NCI-H82 treated with DMSO at 0.1 percent for 48 hours (cell line): Measurements from ENCODE around the gene GTF2I.
"Not testable (repeated sequence)": the region's sequence is repeated elsewhere in the genome, so short reads cannot be mapped to it uniquely, and the experiment has no call there.

Source experiments
- DNase-seq: peaks from one replicate; lab custom pipeline; 2025; ENCODE audit not compliant: unreplicated experiment; lab: John Stamatoyannopoulos, UW

GTF2I gene

DNA sequence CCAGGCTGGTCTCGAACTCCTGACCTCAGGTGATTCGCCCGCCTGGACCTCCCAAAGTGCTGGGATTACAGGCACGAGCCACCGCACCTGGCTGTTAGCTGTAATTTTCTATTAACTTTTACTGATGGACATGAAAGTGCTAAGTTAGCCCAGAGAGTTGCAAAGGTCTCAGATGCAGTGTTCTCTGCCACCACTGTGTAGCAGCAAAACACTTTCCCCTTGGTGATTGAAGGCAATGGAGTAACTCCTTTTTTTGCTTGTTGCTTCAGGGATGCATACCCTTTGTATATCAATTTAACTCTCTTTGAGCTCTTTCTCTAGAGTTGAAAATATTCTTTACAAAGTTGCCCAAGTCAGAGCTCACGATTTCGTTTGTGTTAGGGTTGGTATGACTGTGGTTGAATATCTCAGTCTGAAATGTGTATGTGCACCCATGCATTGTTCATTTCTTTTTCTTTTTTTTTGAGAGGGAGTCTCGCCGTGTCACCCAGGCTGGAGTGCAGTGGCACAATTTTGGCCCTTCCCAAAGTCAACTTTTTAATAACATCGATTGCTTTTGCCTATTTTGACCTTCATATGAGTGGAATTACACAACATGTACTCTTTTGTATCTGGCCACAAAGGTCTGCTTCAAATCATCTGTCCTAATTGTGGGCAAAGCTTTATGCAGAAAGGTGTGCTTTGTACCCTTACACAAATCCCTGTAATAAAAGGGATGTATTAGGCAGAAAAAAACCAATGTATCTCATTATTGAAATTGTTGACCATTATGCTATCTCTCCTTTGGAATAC, 52.6 kb downstream of the GTF2I start:
- no peak for DNase-seq

DNA sequence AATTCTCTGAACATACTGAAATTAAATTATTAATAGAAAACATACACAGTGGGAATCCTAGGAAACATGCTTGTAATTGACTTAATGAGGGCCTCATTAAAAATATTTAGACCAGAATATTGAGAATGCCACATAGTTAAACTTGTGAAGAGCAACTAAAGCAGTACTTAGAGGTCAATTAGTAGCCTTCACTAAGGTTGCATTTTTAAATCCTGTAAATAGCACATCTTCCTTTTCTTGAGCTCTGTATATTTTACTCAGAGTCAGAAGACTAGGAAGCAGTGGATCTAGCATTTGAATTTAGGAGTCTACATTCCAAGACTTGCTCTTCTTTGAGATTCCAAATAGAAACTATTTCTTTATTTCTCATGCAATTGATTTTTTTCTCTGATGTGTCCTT, 56.0 kb downstream of the GTF2I start:
- no peak for DNase-seq

DNA sequence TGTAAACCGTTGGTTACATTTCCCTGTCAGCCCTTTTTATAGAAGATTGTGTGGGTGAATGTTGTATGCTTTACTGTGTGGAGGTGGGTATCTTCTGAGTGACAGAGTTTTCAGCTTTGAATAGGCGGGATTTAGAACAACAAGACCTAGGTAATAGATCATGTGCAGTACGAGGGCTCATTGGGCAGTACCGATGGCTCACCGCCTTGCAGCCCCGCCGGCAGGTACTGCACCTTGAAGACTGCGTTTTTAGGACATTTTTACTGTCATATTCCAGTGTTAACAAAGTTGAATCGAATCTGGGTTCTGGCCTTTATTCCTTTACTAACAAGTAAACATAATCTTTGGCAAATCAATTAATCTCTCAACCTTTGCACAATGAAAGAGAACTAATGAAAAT, 60.4 kb downstream of the GTF2I start:
- DNase-seq, result no peak

DNA sequence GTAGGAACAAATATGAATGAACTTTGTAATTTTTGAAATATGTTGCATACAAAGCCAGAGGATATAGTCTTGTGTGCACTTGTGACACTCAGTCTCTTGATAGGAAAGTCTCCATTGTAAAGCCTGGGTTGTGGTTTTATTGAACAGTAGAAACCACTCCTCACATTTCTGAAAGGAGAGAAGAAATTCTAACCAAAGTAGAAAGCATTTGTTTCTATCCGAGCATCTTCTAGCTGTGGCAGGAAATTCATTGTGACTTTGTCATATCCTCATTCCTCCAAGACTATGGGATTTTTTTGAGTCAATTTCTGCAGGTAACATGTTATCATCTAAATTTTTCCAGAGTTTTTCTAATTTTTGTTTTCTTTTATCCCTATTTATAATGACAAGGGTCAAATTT, 60.8 kb downstream of the GTF2I start:
- no peak for DNase-seq

DNA sequence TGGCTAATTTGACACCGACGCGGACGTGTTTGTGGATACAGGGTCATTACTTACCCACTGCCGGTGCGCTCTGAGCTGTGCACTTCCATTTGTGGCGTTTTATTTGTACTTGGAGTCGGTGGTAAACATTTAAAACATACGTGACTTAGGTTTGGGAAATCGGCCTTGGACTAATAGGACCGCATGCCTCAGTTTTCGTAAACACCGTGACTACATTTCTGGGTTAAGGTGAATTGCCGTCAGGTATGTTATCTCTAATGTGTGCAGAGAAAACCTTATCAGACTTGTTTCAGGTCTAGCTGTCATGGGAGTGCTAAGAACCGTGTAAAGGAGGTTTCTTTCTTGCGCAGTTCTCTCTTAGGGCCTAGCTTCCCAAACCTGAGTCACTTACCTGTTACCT, 64.6 kb downstream of the GTF2I start:
- DNase-seq, result no peak

DNA sequence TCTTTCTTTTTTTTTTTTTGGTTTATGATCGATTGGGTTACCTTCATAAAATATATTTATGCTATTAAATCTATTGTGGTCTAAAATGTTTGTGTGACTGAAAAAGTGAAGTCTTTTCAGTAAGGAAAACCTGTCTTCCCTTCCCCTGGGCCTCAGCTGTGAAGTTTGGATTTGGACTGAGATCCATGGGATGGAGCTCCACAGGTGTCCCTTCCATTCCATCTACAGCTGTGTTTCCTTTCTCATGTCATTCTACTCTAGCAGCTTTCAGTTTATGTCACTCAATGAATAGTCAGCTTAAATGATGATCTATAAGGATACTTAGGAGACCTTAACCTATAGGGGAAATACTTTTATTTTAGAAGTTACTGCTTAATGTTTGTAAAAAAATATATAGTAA, 68.3 kb downstream of the GTF2I start:
- DNase-seq, result no peak

DNA sequence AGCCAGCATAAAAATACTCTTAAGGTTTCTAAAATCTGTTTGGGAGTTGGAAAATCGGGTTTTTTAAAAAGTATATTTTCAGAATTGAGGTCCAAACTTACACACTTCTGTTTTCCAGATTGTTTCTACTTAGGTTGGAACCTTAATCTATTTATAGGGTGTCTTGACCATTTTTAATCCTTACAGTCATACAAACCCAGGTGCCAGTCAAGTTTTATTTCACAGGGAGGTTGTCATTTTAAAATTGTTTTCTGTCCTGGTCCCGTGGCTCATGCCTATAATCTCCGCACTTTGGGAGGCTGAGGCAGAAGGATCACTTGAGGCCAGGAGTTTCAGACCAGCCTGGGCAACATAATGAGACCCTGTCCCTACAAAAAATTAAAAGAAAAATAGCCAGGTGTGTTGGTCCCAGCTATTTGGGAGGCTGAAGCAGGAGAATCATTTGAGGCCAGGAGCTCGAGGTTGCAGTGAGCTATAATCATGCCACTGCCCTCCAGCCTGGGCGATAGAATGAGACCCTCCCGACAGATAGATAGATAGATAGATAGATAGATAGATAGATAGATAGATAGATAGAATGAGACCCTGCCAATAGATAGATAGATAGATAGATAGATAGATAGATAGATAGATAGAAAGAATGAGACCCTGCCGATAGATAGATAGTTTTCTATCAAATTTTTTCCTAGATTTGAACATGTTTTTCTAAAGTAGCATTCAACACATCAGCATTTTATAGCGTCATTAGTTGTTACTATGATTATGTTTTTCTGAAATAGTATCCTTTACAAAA, 69.0 kb downstream of the GTF2I start:
- no peak for DNase-seq

DNA sequence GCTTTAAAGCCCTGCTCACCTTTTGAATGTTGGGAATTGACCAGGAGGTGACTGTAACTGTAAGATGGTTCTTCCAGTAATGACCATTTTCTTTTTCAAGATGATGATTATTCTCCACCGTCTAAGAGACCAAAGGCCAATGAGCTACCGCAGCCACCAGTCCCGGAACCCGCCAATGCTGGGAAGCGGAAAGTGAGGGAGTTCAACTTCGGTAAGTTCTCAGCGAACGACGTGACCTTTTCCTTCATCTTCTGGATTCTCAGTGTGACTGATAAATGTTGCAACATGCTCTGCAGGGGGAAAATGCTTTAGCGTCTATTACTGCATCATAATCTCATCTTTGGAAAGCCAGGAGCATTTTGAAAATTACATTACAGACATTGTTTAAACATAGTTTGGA, 71.2 kb downstream of the GTF2I start:
- DNase-seq, result not testable (repeated sequence)

DNA sequence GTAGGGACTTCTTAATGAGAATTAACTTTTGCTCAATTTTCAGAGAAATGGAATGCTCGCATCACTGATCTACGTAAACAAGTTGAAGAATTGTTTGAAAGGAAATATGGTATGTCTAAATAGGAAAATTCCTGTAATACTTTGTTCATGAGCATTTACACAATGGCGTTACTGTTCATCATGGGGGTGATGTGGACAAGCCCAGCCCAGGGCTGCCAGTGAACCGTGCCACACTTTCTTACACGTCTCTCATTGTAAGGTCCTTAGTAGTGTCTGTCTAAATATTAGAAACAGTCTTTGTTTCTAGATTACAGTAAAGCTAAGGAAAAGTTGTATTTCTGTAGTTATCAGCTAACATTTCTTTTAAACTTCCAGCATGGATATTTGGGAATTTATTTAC, 72.7 kb downstream of the GTF2I start:
- not testable (repeated sequence) for DNase-seq

DNA sequence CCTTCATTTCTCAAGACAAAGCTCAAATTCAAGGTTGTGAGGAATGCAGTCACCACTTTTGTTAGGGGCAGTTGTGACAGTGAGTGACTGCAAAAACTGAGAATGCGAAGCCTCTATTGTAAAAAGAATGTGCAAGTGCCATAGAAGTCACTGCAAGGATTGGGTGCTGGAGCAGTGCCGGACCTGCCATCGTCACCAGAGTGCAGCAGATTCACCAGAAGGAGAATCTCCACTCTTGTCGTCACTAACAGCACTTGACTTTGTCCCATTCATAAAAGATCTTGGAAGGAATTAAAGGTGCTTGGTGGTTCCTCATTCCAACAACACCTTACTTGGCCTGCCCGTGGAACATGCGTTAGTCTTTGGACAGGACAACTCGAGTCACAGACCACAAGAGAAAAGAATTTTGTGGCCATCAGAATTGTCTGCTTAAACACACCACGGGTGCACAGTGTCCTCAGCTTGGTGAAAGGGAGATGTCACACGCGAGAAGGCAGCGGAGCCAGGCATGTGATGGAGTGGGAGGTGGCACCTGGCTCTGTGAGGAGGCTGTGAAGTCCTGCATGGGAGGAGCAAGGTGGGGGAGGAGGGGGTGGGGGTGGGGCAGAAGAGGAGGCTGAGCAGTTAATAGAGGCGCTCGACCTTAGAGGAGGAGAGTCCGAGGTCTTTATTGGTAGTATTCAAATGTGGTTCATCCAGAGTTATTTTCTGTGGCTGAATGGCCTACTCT, 82.6 kb downstream of the GTF2I start:
- not testable (repeated sequence) for DNase-seq

DNA sequence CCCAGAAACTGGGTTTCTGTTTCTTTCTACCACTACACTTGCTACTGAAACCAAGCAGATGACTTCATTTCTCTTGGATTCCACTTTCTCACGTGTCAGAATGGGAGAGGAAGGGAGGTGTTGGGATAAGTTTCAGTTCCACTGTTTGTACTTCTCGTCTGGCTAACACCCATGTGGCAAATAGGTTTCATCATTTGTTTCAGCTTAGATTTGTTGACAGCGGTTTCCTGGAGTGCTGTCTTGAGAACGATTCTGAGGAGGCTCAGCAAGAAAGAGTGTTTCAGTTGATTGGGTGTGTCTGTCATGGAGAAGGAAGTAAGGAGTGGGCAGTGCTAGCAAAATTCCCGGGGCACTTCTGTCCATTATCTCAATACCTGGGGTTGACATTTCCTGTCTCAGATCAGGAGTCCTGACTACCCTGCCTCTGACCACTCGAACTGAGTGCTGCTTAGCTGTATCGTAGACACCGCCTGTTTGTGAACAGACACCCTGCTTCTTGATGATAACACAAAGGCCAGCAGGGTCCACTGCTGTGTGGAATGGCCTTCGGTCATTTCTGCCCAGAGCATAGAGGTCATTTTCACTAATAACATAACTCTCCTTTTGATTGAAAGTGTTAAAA, 86.5 kb downstream of the GTF2I start:
- DNase-seq, result not testable (repeated sequence)

DNA sequence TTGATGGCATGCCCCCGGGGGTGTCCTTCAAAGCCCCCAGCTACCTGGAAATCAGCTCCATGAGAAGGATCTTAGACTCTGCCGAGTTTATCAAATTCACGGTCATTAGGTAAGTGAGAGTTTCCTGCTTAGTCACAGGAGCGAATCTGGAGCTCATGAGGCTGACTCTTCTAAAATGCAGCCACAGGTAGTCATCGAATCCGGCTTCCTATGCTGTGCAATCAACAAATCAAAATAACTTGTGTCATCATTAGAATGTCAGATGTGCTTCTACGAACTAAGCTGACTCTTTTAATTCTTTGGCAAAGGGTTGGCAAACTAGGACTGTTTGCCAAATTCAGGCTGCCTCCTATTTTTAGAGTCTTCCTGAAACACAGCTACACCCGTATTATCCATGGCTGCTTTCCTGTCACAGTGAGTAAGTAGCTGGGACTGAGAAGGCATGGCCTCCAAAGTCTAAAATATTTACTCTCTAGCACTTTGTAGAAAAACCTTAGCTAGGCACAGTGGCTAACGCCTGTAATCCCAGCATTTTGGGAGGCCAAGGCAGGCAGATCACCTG, 96.5 kb downstream of the GTF2I start:
- not testable (repeated sequence) for DNase-seq

DNA sequence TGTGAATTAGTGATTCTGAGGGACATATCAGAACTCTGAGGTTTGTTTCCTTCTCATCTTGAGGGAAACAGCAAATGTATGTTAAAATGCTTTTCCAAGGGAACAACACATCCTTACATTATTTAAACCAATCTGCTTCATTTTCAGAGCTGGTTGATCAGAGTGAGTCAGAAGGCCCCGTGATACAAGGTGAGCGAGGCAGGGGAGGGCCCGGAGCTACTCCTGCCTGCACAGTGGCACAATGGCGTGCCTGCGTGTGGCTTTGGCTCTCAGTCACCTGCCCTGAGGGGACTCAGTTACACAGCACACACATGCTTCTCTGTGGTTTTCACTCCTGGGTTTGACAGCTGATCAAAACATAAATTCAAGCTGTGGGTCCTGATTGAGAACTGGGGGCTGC, 99.2 kb downstream of the GTF2I start:
- not testable (repeated sequence) for DNase-seq

DNA sequence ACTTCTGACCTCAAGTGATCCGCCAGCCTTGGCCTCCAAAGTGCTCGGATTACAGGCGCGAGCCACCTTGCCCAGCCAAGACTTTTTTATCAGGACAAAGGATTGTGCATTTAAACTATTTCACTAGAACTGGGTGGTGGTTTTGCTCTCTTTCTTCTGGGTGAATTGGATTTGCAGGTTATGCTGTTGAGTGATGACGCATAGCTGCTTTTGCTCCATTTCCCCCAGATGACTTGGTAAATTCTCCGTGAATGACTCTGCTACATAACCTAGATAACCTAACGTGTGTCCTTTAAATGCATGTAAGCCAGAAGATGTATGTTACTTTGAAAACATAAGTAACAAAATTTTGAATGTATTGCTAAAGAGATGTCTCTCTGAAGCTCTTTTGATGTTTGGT, 100.8 kb downstream of the GTF2I start:
- DNase-seq, result not testable (repeated sequence)

DNA sequence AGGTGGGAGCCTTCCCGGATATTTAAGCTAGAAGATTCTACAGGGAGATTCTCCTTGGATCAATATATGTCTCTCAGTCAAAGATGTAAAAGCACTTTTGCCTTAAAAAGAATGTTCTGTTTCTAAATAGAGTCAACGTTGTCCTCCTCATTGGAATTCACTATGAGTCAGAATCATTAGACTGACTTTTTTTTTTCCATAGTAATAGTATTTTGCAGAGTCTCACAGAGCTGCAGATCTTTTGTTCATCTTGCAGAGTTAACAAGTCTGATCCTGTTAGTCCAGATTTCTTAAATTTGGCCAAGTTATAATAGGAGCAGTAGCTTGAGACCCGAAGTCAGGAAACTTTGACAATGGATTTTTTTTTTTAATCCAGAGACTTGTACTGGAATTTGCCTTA, 101.5 kb downstream of the GTF2I start:
- not testable (repeated sequence) for DNase-seq

DNA sequence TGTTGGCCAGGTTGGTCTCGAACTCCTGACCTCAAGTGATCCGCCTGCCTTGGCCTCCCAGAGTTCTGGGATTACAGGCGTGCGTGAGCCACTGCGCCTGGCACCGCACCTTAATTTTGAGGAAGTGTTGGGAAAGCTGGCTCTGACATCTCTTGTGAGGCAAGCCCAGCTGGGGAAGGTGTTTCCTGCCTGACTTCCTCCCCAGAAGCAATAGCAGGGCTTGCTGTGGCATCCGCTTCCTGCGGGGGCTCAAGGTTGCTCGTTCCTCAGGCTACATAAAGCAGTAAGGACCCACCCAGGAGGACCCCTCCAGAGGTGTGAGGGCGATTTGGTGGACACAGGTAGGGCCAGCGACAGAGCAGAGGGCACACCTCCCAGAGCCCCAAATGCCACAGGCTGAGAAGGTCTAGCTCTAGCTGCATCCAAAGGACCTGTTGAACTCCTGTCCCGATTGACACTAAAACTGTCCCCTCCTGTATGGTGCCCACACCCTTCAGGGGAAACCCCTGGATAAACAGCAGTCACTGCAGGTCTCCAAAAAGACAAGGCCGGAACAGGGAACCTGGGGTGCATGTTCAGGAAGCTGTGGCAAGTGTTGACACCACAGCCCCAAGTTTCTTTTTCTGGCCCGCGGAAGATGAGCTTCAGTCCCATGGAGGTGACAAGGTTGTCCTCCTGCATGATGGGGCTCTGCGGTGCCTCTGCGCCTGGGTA, 107.8 kb downstream of the GTF2I start:
- not testable (repeated sequence) for DNase-seq

DNA sequence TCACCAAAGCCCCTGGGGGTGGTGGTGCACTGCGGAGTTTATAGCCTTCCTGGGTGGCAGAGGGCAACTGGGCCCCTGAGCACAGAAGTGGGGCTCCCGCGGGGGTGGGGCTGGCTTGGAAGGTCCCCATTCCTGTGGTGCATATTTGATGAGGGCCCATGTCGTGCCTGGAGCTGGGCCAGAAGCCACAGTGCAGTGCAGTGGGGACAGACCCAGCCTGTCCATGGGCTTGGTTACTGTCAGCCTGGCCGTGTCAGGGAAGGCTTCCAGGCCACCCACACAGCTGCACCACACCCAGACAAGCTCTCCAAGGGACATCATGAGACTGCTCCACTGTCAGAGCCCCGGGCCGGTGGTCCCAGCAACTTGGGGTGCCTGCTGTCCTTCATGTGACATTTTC, 109.0 kb downstream of the GTF2I start:
- not testable (repeated sequence) for DNase-seq

DNA sequence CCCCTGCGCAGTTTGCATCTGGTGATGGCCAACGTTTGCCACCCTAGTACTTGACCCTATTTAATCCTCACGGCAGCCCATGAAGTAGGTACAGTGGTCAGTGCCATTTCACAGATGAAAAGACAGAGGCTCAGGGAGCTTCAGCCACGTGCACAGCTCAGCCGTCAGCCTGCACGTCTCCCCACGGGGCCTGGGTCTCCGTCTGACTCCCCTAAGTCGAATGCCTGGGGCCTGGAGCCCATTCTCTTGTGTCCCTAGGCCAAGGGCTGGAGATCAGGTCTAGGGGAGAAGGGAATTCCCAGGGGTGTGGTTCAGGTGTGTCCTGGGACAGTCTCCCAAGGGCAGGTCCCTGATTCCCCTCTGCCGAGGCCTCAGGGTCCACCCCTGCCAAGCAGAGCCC, 109.5 kb downstream of the GTF2I start:
- DNase-seq, result not testable (repeated sequence)

DNA sequence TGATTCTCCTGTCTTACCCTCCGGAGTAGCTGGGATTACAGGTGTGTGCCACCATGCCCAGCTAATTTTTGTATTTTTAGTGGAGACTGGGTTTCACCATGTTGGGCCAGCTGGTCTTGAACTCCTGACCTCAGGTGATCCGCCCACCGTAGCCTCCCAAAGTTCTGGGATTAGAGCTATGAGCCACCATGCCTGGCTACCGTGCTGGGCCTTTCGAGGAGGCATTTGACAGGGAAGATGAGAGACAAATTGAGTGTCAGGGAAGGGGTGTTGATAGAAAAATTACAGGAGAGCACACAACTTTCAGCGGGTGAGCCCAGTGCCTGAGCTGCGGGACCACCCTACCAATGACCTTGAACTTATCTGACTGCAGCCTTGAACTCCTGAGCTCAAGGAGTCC, 112.5 kb downstream of the GTF2I start:
- not testable (repeated sequence) for DNase-seq

DNA sequence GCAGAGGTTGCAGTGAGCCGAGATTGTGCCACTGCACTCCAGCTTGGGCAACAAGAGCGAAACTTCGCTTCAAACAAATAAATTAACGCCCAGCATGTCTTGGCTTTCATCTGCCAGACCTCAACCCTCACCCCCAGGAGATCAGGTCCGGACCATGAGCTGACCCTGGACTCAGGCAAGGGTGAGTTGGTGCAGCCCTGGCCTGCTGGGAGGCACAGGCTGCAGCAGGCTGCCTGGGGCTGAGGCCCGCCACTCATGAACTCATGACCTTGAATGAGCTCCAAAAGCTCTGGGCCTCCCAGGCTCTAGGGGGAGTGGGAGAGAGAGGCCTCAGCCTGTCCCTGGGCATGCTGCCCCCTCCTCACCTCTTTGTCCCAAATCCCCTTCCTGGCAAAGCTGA, 114.6 kb downstream of the GTF2I start:
- DNase-seq, result not testable (repeated sequence)
